HL-60 (cell line): ENCODE measurements around the gene NPAS1.

Experiments used
- CTCF ChIP-seq: IDR thresholded peaks from one replicate; pipeline ENCODE4 v1.5.1; 2011; ENCODE audit warnings: low read length, control low read depth, inconsistent platforms; ENCODE audit not compliant: insufficient read depth
- REST ChIP-seq: IDR thresholded peaks from 2 replicates; pipeline ENCODE4 v1.6.1; 2012; ENCODE audit warnings: low read depth; ENCODE audit not compliant: insufficient replicate concordance

- TF ChIP-seq CTCF, result no peak
- no peak for TF ChIP-seq REST
These were observed 19.3 kb upstream of the NPAS1 start for GRCh38 chr19:47000373-47000772.
